Neural cell (in vitro differentiated cells): ENCODE data around the gene ENKD1. TPM values are rescaled to one million over a fixed set of nuclear protein-coding genes. Genes with fewer than 3 reads are reported as not detected.

Experiments used
- H2AFZ ChIP-seq: fragments of 200-600, 300-800 bp; sonication (generic), shearing (Covaris generic); 2 replicates; pipeline ENCODE4 v1.6.0; 2014; ENCODE audit warnings: low read depth, mild to moderate bottlenecking, antibody characterized with exemption, low read length, moderate library complexity
- H3F3A ChIP-seq: fragments of 200-600 bp; shearing (Covaris generic); 2 replicates; pipeline ENCODE4 v1.6.1; 2016; ENCODE audit warnings: mild to moderate bottlenecking, moderate library complexity, mixed read lengths, antibody characterized with exemption, low read length; ENCODE audit not compliant: insufficient read depth, poor library complexity, severe bottlenecking
- H3K27ac ChIP-seq: fragments of 200-600, 300-800 bp; sonication (generic), shearing (Covaris generic); 2 replicates; pipeline ENCODE4 v1.5.1; 2014; ENCODE audit warnings: mild to moderate bottlenecking, low read length, moderate library complexity
- H3K27me3 ChIP-seq: fragments of 300-800, 200-600 bp; sonication (generic), shearing (Covaris generic); 2 replicates; pipeline ENCODE4 v1.6.0; 2014; ENCODE audit warnings: mild to moderate bottlenecking, low read depth, low read length, moderate library complexity; ENCODE audit not compliant: insufficient read depth
- H3K36me3 ChIP-seq: fragments of 300-800, 200-600 bp; sonication (generic), shearing (Covaris generic); 2 replicates; pipeline ENCODE4 v1.5.1; 2014; ENCODE audit warnings: mild to moderate bottlenecking, antibody characterized with exemption, low read length, moderate library complexity; ENCODE audit not compliant: insufficient read depth
- H3K4me2 ChIP-seq: fragments of 300-800, 200-600 bp; sonication (generic), shearing (Covaris generic); 2 replicates; pipeline ENCODE4 v1.6.0; 2014; ENCODE audit warnings: mild to moderate bottlenecking, low read length
- H3K4me3 ChIP-seq: fragments of 300-800, 200-600 bp; sonication (generic), shearing (Covaris generic); 2 replicates; pipeline ENCODE4 v1.5.1; 2014; ENCODE audit warnings: mild to moderate bottlenecking, low read length, moderate library complexity
- H3K79me2 ChIP-seq: fragments of 200-600 bp; shearing (Covaris generic); replicated peaks from 2 replicates; pipeline ENCODE4 v1.6.0; 2014; ENCODE audit warnings: mild to moderate bottlenecking, low read length, moderate library complexity; ENCODE audit not compliant: insufficient read depth
- H3K9ac ChIP-seq: fragments of 300-800, 200-600 bp; sonication (generic), shearing (Covaris generic); 2 replicates; pipeline ENCODE4 v1.6.1; 2016; ENCODE audit warnings: mild to moderate bottlenecking, low read length, mixed read lengths
- H3K9me2 ChIP-seq: fragments of 200-600 bp; shearing (Covaris generic); 2 replicates; pipeline ENCODE4 v1.6.1; 2016; ENCODE audit warnings: mild to moderate bottlenecking, low read length, mixed read lengths; ENCODE audit not compliant: insufficient read depth
- H3K9me3 ChIP-seq: fragments of 200-600, 300-800 bp; sonication (generic), shearing (Covaris generic); 2 replicates; pipeline ENCODE4 v1.6.1; 2016; ENCODE audit warnings: mild to moderate bottlenecking, mixed run types, low read length, moderate library complexity, mixed read lengths
- H4K20me1 ChIP-seq: fragments of 200-600 bp; shearing (Covaris generic); 2 replicates; pipeline ENCODE4 v1.6.1; 2016; ENCODE audit warnings: mild to moderate bottlenecking, mixed run types; ENCODE audit not compliant: insufficient read depth
- CTCF ChIP-seq: fragments of 450-650 bp; IDR thresholded peaks from 2 replicates; pipeline ENCODE4 v1.5.1; 2014; ENCODE audit warnings: antibody characterized with exemption, mild to moderate bottlenecking, moderate library complexity; ENCODE audit not compliant: poor library complexity, severe bottlenecking
- EP300 ChIP-seq: fragments of 450-650 bp; conservative IDR thresholded peaks from 2 replicates; pipeline ENCODE4 v1.6.1; 2014; ENCODE audit warnings: antibody characterized with exemption, mild to moderate bottlenecking, moderate library complexity; ENCODE audit not compliant: poor library complexity, severe bottlenecking
- EZH2 ChIP-seq: fragments of 200-600, 300-800 bp; shearing (Covaris generic), sonication (generic); IDR thresholded peaks from 2 replicates; pipeline ENCODE4 v1.6.1; 2014; ENCODE audit warnings: antibody characterized with exemption, low read length, borderline replicate concordance, mild to moderate bottlenecking; ENCODE audit not compliant: insufficient read depth, poor library complexity, severe bottlenecking
- MXI1 ChIP-seq: fragments of 450-650 bp; conservative IDR thresholded peaks from 2 replicates; pipeline ENCODE4 v1.6.1; 2014; ENCODE audit warnings: antibody characterized with exemption, mild to moderate bottlenecking; ENCODE audit not compliant: poor library complexity, severe bottlenecking
- RAD21 ChIP-seq: fragments of 450-650 bp; conservative IDR thresholded peaks from 2 replicates; pipeline ENCODE4 v1.6.1; 2014; ENCODE audit warnings: antibody characterized with exemption, mild to moderate bottlenecking, moderate library complexity
- REST ChIP-seq: IDR thresholded peaks from 2 replicates; pipeline ENCODE4 v1.6.1; 2012; ENCODE audit warnings: borderline replicate concordance
- SMC3 ChIP-seq: fragments of 450-650 bp; conservative IDR thresholded peaks from 2 replicates; pipeline ENCODE4 v1.6.1; 2014; ENCODE audit warnings: antibody characterized with exemption, mild to moderate bottlenecking, moderate library complexity; ENCODE audit not compliant: poor library complexity
- TAF1 ChIP-seq: IDR thresholded peaks from 2 replicates; pipeline ENCODE4 v1.6.1; 2012; ENCODE audit warnings: low read depth
- polyA plus RNA-seq: library from polyadenylated mRNA; depleted of rRNA; stranded (reverse); fragments of >200 nt; gene quantifications from 2 replicates; pipeline ENCODE4 v1.2.3, GENCODE V29; 2014

ENKD1 gene
- polyA plus RNA-seq, 1 donor from 2014 or later, result 36.6 TPM

DNA sequence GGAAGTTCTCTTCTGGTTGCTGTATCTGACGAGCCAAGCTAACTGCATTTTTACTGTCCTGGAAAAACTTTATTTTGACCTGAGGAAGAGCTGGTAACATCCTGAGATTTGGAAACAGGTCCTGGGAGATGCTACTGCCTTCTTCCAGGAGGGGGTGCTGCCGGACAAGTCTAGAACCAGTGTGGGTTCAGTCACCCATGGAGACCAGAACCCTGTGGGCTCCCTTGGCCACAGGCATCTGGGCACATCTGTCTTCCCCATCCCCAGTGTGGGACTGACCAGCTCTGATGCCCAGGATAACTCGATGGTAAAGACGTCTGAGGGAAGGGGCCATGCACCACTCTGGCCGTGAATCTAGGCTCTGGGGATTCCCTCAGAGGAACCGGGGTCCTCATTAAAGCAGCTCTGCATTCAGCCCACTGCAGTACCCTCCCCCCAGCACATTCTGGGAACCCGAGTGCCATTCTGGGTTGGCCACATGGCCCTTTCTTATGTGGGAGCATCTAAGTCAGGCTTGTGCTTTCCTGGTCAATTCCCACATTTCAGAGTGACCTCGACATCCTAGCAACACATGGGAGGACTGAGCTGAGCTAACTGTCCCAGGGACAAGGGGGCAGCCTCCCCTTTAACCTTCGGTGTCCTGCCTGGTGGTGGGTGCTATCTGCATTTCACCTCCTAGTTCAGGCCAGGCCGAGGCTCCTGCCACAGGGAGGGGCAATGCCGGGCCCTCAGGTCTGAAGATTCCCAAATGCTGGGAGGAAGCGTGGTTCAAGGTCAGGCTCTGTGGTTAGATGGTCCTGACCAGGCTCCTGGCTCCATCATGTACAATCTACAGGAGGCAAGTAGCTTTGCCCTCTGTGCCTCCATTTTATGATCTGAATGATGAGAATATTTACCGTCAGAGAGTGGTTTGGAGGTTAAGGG lies 6.5 kb upstream of the ENKD1 start:
- Histone ChIP-seq H3K79me2 (no peaks in the 10 kb centered on the region), H3K27me3 (no peaks in the 10 kb centered on the region), H3K27ac (no peak overlapping the region), H3K9me2 (no peaks in the 10 kb centered on the region), H4K20me1 (no peaks in the 10 kb centered on the region), H3F3A (no peaks in the 10 kb centered on the region), H3K4me3 (no peak overlapping the region), H3K9ac (no peak overlapping the region), H3K9me3 (no peaks in the 10 kb centered on the region), H3K36me3 (no peaks in the 10 kb centered on the region), H2AFZ (no peak overlapping the region), H3K4me2 (no peak overlapping the region)
- TF ChIP-seq MXI1, result no peak
- no peak for TF ChIP-seq EZH2
- TF ChIP-seq SMC3, result peak; percentile 36
- peak; percentile 57 for TF ChIP-seq CTCF
- TF ChIP-seq RAD21, result peak; percentile 59

GRCh38 chr16:67672306-67672705 lies 5.8 kb upstream of the ENKD1 start:
- no peak for TF ChIP-seq TAF1
- TF ChIP-seq EZH2, result no peak
- no peak for TF ChIP-seq MXI1
- no peak for TF ChIP-seq SMC3
- no peak for TF ChIP-seq EP300
- TF ChIP-seq RAD21, result no peak
- TF ChIP-seq CTCF, result no peak
- no peak for TF ChIP-seq REST
- H2AFZ ChIP-seq, result no peak overlapping the region
- H3K4me3 ChIP-seq, result no peak overlapping the region
- H3K9me2 ChIP-seq, result no peaks in the 10 kb centered on the region
- H3K9me3 ChIP-seq, result no peaks in the 10 kb centered on the region
- no peaks in the 10 kb centered on the region for H3F3A ChIP-seq
- no peaks in the 10 kb centered on the region for H3K27me3 ChIP-seq
- no peaks in the 10 kb centered on the region for H3K36me3 ChIP-seq
- H3K9ac ChIP-seq, result no peak overlapping the region
- no peaks in the 10 kb centered on the region for H4K20me1 ChIP-seq
- H3K79me2 ChIP-seq, result no peaks in the 10 kb centered on the region
- H3K27ac ChIP-seq, result no peak overlapping the region
- H3K4me2 ChIP-seq, result no peak overlapping the region
